GM12878 (cell line): ENCODE results near the gene GSC2. TPM values are rescaled to one million over a fixed set of nuclear protein-coding genes. Genes with fewer than 3 reads are reported as not detected.
A peak's percentile ranks its signal among the peaks of the same experiment; 100 is the strongest.

Experiments
- ATAC-seq: fragments of 200-7000 bp; cut with Tn5 transposase; 3 replicates; pipeline ENCODE4 v1.9.1; 2020; ENCODE audit warnings: mild to moderate bottlenecking, moderate library complexity
- BruUV-seq: library from RNA; stranded (reverse); fragments of 400-500 nt; replicated peaks from 2 replicates; lab custom pipeline; 2021; lab: Mats Ljungman, UMichigan
- CTCF ChIA-PET: fragments of 300-600 bp; sonication (Branson Sonifier 250); formaldehyde crosslinking; extraction: SDS; loops from one replicate; lab custom pipeline; 2021; ENCODE audit warnings: inconsistent platforms; lab: Yijun Ruan, JAX
- POLR2A ChIA-PET: fragments of 350-600 bp; formaldehyde crosslinking; extraction: SDS; loops from one replicate; lab custom pipeline; 2021; ENCODE audit warnings: inconsistent platforms; lab: Charles Lee
- RAD21 ChIA-PET: fragments of 300-600 bp; sonication (Branson Sonifier 250); formaldehyde crosslinking; loops from one replicate; lab custom pipeline; 2023; ENCODE audit warnings: antibody characterized with exemption; ENCODE audit not compliant: unreplicated experiment; lab: Charles Lee
- SMC1A ChIA-PET: fragments of 300-600 bp; sonication (Branson Sonifier 250); formaldehyde crosslinking; loops from one replicate; lab custom pipeline; 2023; ENCODE audit not compliant: unreplicated experiment, uncharacterized antibody; lab: Charles Lee
- DNase-seq: peaks from one replicate; pipeline ENCODE4 v3.0.0-alpha.2; 2011; ENCODE audit warnings: low read depth, low spot score
- FAIRE-seq: peaks from 3 replicates; lab custom pipeline; 2011; peaks lifted over from hg19 to GRCh38; lab: Jason Lieb, UNC
- H2AFZ ChIP-seq: 2 replicates; pipeline ENCODE4 v1.6.0; 2011; ENCODE audit warnings: low read depth, low read length, control low read depth; ENCODE audit not compliant: control insufficient read depth
- H3K27ac ChIP-seq: 2 replicates; pipeline ENCODE4 v1.5.1; 2011; ENCODE audit warnings: control low read depth; ENCODE audit not compliant: control insufficient read depth, insufficient read depth
- H3K27me3 ChIP-seq, 2 experiments: replicated peaks in 1 of 2; 2 replicates each; pipeline versions ENCODE4 v1.6.0 to v1.6.1; 2011; ENCODE audit warnings: low read length in 1 of 2; ENCODE audit not compliant: control insufficient read depth in 2 of 2, insufficient read depth in 2 of 2
- H3K36me3 ChIP-seq, 2 experiments: 2 replicates each; pipeline ENCODE4 v1.5.1; 2011; ENCODE audit warnings: low read length in 1 of 2; ENCODE audit not compliant: control insufficient read depth in 2 of 2, insufficient read depth in 2 of 2
- H3K4me1 ChIP-seq: 2 replicates; pipeline ENCODE4 v1.6.1; 2011; ENCODE audit warnings: mild to moderate bottlenecking, low read length, moderate library complexity, mixed read lengths; ENCODE audit not compliant: control insufficient read depth, insufficient read depth
- H3K4me2 ChIP-seq: 2 replicates; pipeline ENCODE4 v1.6.0; 2011; ENCODE audit warnings: control low read depth; ENCODE audit not compliant: control insufficient read depth, insufficient read depth
- H3K4me3 ChIP-seq: fragments of 200-600 bp; sonication (generic); 2 replicates; pipeline ENCODE4 v1.5.1; 2016
- H3K79me2 ChIP-seq: 2 replicates; pipeline ENCODE4 v1.6.0; 2011; ENCODE audit warnings: low read length; ENCODE audit not compliant: control insufficient read depth, insufficient read depth
- H3K9ac ChIP-seq: 2 replicates; pipeline ENCODE4 v1.8.0; 2011; ENCODE audit warnings: low read length, control low read depth, mixed read lengths; ENCODE audit not compliant: control insufficient read depth, insufficient read depth
- H3K9me3 ChIP-seq: replicated peaks from 3 replicates; pipeline ENCODE4 v1.5.1; 2011; ENCODE audit warnings: mild to moderate bottlenecking, low read length; ENCODE audit not compliant: control insufficient read depth, insufficient read depth
- H4K20me1 ChIP-seq: 2 replicates; pipeline ENCODE4 v1.6.0; 2011; ENCODE audit not compliant: control insufficient read depth, insufficient read depth
- BCL3 ChIP-seq: IDR thresholded peaks from 2 replicates; pipeline ENCODE4 v1.6.1; 2011; ENCODE audit warnings: borderline replicate concordance, low read depth, mild to moderate bottlenecking, moderate library complexity, low read length; ENCODE audit not compliant: insufficient read depth, poor library complexity, severe bottlenecking
- E4F1 ChIP-seq: fragments of 450-650 bp; IDR thresholded peaks from 2 replicates; pipeline ENCODE4 v1.6.1; 2018; ENCODE audit warnings: borderline replicate concordance, mild to moderate bottlenecking; ENCODE audit not compliant: partially characterized antibody
- EED ChIP-seq: sonication (generic); IDR thresholded peaks from 2 replicates; pipeline ENCODE4 v1.6.1; 2016; ENCODE audit warnings: antibody characterized with exemption, low read depth
- HDAC2 ChIP-seq: fragments of 200-600 bp; sonication (generic); IDR thresholded peaks from 2 replicates; pipeline ENCODE4 v1.6.1; 2017
- MXI1 ChIP-seq: fragments of 150-350 bp; IDR thresholded peaks from 2 replicates; pipeline ENCODE4 v1.6.1; 2011; ENCODE audit warnings: low read depth, mild to moderate bottlenecking, inconsistent platforms, low read length, improper control_type of control experiment
- RB1 ChIP-seq: fragments of 450-650 bp; formaldehyde crosslinking; IDR thresholded peaks from 2 replicates; pipeline ENCODE4 v1.6.1; 2017; ENCODE audit warnings: mild to moderate bottlenecking, borderline replicate concordance
- SRF ChIP-seq, 2 experiments: IDR thresholded peaks; 2 replicates each; pipeline ENCODE4 v1.6.1; 2011; ENCODE audit warnings: low read depth in 2 of 2, low read length in 2 of 2, mild to moderate bottlenecking in 1 of 2, moderate library complexity in 1 of 2
- WGBS: methylation state at CpG from one replicate; pipeline ENCODE4 v1.1.6; 2016; ENCODE audit warnings: low lambda C conversion rate; ENCODE audit not compliant: insufficient replicate concordance, insufficient coverage; ENCODE audit errors: missing lambda C conversion rate; 5-methylcytosine and 5-hydroxymethylcytosine counted together
- in situ Hi-C: fragments of 300-500 bp; cut with MboI; formaldehyde crosslinking; loops from 9 replicates; pipeline ENCODE4 v1.14.3; 2018; ENCODE audit warnings: mixed read lengths
- intact Hi-C: fragments of 100-400 bp; cut with micrococcal nuclease; formaldehyde crosslinking; loops from one replicate; pipeline ENCODE4 v1.14.2; 2022; ENCODE audit not compliant: unreplicated experiment
- polyA plus RNA-seq, 11 experiments: library from polyadenylated mRNA; depleted of rRNA in 4 of 11; unstranded in 6 of 11; stranded (reverse) in 5 of 11; fragments of >200 nt; fragmentation: Nextera tagmentation in 4 of 11; fragmentation: Illumina TruSeq in 1 of 11; extraction: Ambion mirVana in 4 of 11; extraction: Trizol in 1 of 11; gene quantifications; 1 replicate in 1 of 11; 2 replicates in 10 of 11; pipeline versions ENCODE4 v1.2.1 to v1.2.3, GENCODE V29; 2011 to 2016; ENCODE audit warnings: inconsistent platforms in 2 of 11, missing spikeins in 2 of 11, low read depth in 1 of 11
- total RNA-seq, 4 experiments: library from RNA; depleted of rRNA in 3 of 4; stranded (reverse); fragments of >200 nt in 3 of 4; fragmentation: Illumina TruSeq in 1 of 4; extraction: Trizol in 1 of 4; gene quantifications; 2 replicates each; pipeline versions ENCODE4 v1.2.1 to v1.2.3, GENCODE V29; 2013 to 2021

Gene GSC2
- total and polyA plus RNA-seq, 10 of the 15 experiments (the other 5 are each of a cell fraction or from before 2014, with no cell fraction given) = not detected

GRCh38 chr22:19175026-19175601 is 25.0 kb upstream of the GSC2 start:
- DNase-seq (no peak), FAIRE-seq (no peak), ATAC-seq (no peak)
- RAD21 ChIA-PET = no interaction called here
- Histone ChIP-seq H3K4me2 (peak overlapping the region; percentile 89), H3K4me1 (peaks cover 36% of the 10 kb centered on the region), H3K79me2 (peaks cover 49% of the 10 kb centered on the region), H4K20me1 (no peaks in the 10 kb centered on the region), H3K36me3 (peaks cover 0 to 1% of the 10 kb centered on the region in 2 experiments; a peak in 2 of 4 replicates), H3K9me3 (no peaks in the 10 kb centered on the region), H3K9ac (no peak overlapping the region), H3K27ac (0 out of 2 replicates have a peak overlapping the region, but pooled peaks have one; percentile 48), H3K27me3 (peaks cover under 1 to 1% of the 10 kb centered on the region in 2 experiments; a peak in 2 of 4 replicates), H3K4me3 (peak overlapping the region; percentile 95; the same call in 1 of the 2 replicates), H2AFZ (no peak overlapping the region)
- no TSS peak for BruUV-seq
- 78% methylated on average over 7 of the region's 7 CpGs for WGBS
- SMC1A ChIA-PET = no interaction called here
- POLR2A ChIA-PET = interaction anchor here (0.6 to 1.2 kb wide), 4 partner anchors 14 to 304 kb away, joined by 3 to 8 read pairs (median 4); partner anchors contain the start of gene CDC45
- intact Hi-C loops = loop anchor here (5.0 kb wide), 2 partner anchors 257 to 272 kb away; partner anchors contain the start of genes C22orf39, HIRA and MRPL40
- in situ Hi-C loops = no loop called here
- TF ChIP-seq SRF (IDR thresholded peaks at IDR 0.05; ENCODE audit: low read depth in 2 of 2, low read length in 2 of 2) (no peak), HDAC2 (no peak), MXI1 (no peak), E4F1 (no peak), BCL3 (peak; percentile 6), EED (no peak), RB1 (no peak)
- CTCF ChIA-PET = interaction anchor here (2.1 kb wide), 1 partner anchor 31 kb away, joined by 15 read pairs; the partner anchor contains the start of gene ESS2
